Stomach (tissue), 9 donors: ENCODE results near the gene SIX2. TPM values are rescaled to one million over a fixed set of nuclear protein-coding genes. Genes with fewer than 3 reads are reported as not detected.
A peak's percentile ranks its signal among the peaks of the same experiment; 100 is the strongest.

ENCODE experiments used
- DNase-seq, 2 donors: peaks; one replicate each; pipeline versions ENCODE4 v3.0.0 to v3.0.0-alpha.2; 2013 to 2019
- H3K27ac ChIP-seq, 5 donors: fragments of 200-600 bp in 4 of 5; sonication (generic) in 4 of 5; one replicate each; pipeline ENCODE4 v1.5.1; 2013 to 2019; ENCODE audit warnings: mild to moderate bottlenecking in 1 of 5, moderate library complexity in 1 of 5
- H3K27me3 ChIP-seq, 3 donors: fragments of 200-600 bp; sonication (generic); one replicate each; pipeline ENCODE4 v1.5.1; 2017 to 2019; ENCODE audit warnings: mixed run types in 1 of 3
- H3K36me3 ChIP-seq, 4 donors: fragments of 200-600 bp; sonication (generic); 1 replicate in 3 of 4; 2 replicates in 1 of 4; pipeline ENCODE4 v1.5.1; 2016 to 2019
- H3K4me1 ChIP-seq, 4 donors: fragments of 200-600 bp; sonication (generic); one replicate each; pipeline ENCODE4 v1.5.1; 2016 to 2019
- H3K4me3 ChIP-seq, 4 donors: fragments of 200-600 bp; sonication (generic) in 3 of 4; one replicate each; pipeline ENCODE4 v1.5.1; 2016 to 2019; ENCODE audit warnings: mild to moderate bottlenecking in 1 of 4
- H3K9me3 ChIP-seq, 4 donors: fragments of 200-600 bp; sonication (generic); one replicate each; pipeline ENCODE4 v1.5.1; 2016 to 2019
- CTCF ChIP-seq, 7 experiments: fragments of 450-650 bp in 4 of 7; fragments of 200-600 bp in 3 of 7; sonication (generic) in 3 of 7; IDR thresholded peaks; one replicate each; pipeline ENCODE4 v1.5.1; 2016 to 2019; ENCODE audit warnings: antibody characterized with exemption in 7 of 7, control low read depth in 2 of 7, mild to moderate bottlenecking in 1 of 7
- EP300 ChIP-seq: sonication (generic); formaldehyde crosslinking; IDR thresholded peaks from one replicate; pipeline ENCODE4 v1.6.1; 2017; ENCODE audit warnings: antibody characterized with exemption
- POLR2A ChIP-seq, 4 donors: fragments of 450-650 bp; IDR thresholded peaks; one replicate each; pipeline ENCODE4 v1.6.1; 2016; ENCODE audit warnings: antibody characterized with exemption in 4 of 4, control low read depth in 2 of 4, mild to moderate bottlenecking in 1 of 4, moderate library complexity in 1 of 4
- POLR2AphosphoS5 ChIP-seq, 3 donors: sonication (generic); formaldehyde crosslinking; IDR thresholded peaks; one replicate each; pipeline ENCODE4 v1.6.1; 2016; ENCODE audit warnings: antibody characterized with exemption in 3 of 3
- WGBS, 5 donors: extraction: QIAGEN DNeasy Blood & Tissue Kit in 3 of 5; methylation state at CpG; one replicate each; pipeline versions ENCODE4 v1.1.5 to v1.1.7; 2013 to 2018; 5-methylcytosine and 5-hydroxymethylcytosine counted together
- intact Hi-C: fragments of 100-400 bp; cut with DNase I; formaldehyde crosslinking; loops from one replicate; pipeline ENCODE4 v1.15.1; 2023; ENCODE audit warnings: low total_unique reads
- polyA plus RNA-seq, 3 donors: library from polyadenylated mRNA; stranded (reverse); fragments of 200-250 nt; gene quantifications; one replicate each; pipeline ENCODE4 v1.2.3, GENCODE V29; 2013
- total RNA-seq, 5 donors: library from RNA; depleted of rRNA; stranded (reverse); fragments of >200 nt; gene quantifications; one replicate each; pipeline versions ENCODE4 v1.1.0 to v1.2.3, GENCODE V29; 2014 to 2016
- donor health status: healthy with polysubstance abuse.
- donor health status: Bipolar disorder and iron deficiency.
- donor health status: healthy.

Gene SIX2
- total and polyA plus RNA-seq, 8 donors = 0.20 to 17.9 (median 6.2) TPM; not detected in 1

GRCh38 chr2:44975571-44976450 is 33.4 kb downstream of the SIX2 start:
- Histone ChIP-seq H3K9me3 (no peaks in the 10 kb centered on the region), H3K36me3 (no peaks in the 10 kb centered on the region), H3K27me3 (peaks cover 3 to 74% (median 6%) of the 10 kb centered on the region in 3 donors), H3K4me1 (peaks cover 0 to 6% (median 0%) of the 10 kb centered on the region in 4 donors), H3K4me3 (no peak overlapping the region), H3K27ac (no peak overlapping the region)
- WGBS, 5 donors = 59 to 83% (median 73%) methylated on average over 23 to 24 of the region's 24 CpGs
- intact Hi-C loops = loop anchor here (5.0 kb wide), 1 partner anchor 511 kb away; no protein-coding TSS in a partner anchor
- TF ChIP-seq EP300 (no peak), CTCF (IDR thresholded peaks at IDR 0.05) (no peak), POLR2A (IDR thresholded peaks at IDR 0.05) (no peak), POLR2AphosphoS5 (IDR thresholded peaks at IDR 0.05) (no peak)
- DNase-seq = peak in 1 of 2 donors; percentile 53

DNA sequence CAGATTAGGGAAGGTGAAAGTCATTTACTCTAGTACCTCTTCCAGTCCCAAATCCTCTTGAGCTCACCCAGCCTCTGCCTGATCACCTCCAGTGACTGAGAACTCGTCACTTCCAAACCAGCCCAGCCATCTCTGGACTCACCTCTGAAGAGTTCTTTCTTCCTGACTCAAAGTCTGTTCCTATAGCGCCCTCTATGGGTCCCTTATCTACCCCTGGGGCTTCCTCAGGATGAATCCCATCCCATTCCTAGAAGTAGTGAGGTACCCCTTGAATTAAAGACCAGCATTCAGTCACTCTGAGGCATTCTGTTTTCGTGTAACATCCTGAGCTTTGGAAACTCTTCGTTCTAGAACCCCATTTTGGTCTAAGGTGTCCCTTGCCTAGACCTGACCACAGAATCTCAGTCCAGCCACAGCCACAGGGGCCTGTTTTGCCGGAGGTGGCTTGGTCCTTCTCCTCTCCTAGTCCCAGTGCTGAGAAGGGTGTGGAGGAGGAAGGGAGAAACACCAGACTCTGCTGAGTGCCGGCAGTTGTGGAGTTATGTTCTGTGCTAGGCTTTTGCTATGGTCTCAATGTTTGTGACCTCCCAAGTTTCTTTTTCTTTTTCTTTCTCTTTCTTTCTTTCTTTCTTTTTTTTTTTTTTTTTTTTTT is 35.1 kb downstream of the SIX2 start:
- DNase-seq = peak in 1 of 2 donors; percentile 39
- peaks cover 0 to 6% (median 0%) of the 10 kb centered on the region in 4 donors for H3K4me1 ChIP-seq
- 55 to 69% (median 63%) methylated on average over 5 to 6 of the region's 6 CpGs for WGBS, 5 donors
- TF ChIP-seq POLR2AphosphoS5 (IDR thresholded peaks at IDR 0.05) = no peak
- no peak for TF ChIP-seq POLR2A (IDR thresholded peaks at IDR 0.05)
- TF ChIP-seq EP300 = no peak
- no peak overlapping the region for H3K27ac ChIP-seq
- no peaks in the 10 kb centered on the region for H3K36me3 ChIP-seq
- intact Hi-C loops = no loop called here
- H3K27me3 ChIP-seq = peaks cover 3 to 67% (median 6%) of the 10 kb centered on the region in 3 donors
- no peak overlapping the region for H3K4me3 ChIP-seq
- H3K9me3 ChIP-seq = no peaks in the 10 kb centered on the region

- peaks cover 3 to 62% (median 6%) of the 10 kb centered on the region in 3 donors for H3K27me3 ChIP-seq
- WGBS, 5 donors = 21 to 31% (median 22%) methylated on average over 11 of the region's 11 CpGs
- no peak overlapping the region for H3K4me3 ChIP-seq
- H3K36me3 ChIP-seq = no peaks in the 10 kb centered on the region
- no peak for DNase-seq
- intact Hi-C loops = no loop called here
- TF ChIP-seq EP300 (no peak), CTCF (IDR thresholded peaks at IDR 0.05) (no peak), POLR2AphosphoS5 (IDR thresholded peaks at IDR 0.05) (no peak), POLR2A (IDR thresholded peaks at IDR 0.05) (no peak)
- peaks cover 0 to 6% (median 0%) of the 10 kb centered on the region in 4 donors for H3K4me1 ChIP-seq
- no peaks in the 10 kb centered on the region for H3K9me3 ChIP-seq
- H3K27ac ChIP-seq = no peak overlapping the region
Measured at GRCh38 chr2:44972771-44973535, 36.3 kb downstream of the SIX2 start.

DNA sequence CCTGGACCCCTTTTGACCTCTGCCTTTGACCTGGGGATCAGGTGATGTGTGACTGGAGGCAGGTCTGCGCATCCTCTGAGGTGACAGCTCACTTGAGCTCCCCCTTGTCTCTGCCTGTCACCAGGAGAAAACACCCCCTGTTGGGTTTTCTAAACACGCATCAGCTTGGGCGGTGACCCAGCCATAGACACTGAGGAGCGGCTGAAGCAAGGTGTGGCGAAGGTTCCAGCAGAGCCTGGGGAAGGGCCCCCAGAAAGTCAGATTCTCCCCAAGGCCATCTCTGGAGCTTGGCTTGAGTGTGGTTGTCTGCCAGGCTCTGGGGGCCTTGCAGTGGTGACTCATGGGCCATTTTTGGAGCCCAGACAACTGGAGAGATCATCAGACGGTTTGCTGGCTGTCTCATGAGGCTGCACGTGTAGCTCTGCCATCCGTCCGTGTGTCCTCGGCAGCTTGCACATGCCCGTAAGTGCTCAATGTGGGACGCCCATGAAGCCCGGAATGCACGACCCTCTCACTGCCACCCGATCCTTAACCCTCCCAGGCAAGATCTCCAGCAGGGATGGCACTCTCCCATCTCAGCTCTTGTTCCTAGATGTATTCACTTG is 38.3 kb downstream of the SIX2 start:
- intact Hi-C loops = no loop called here
- DNase-seq = no peak
- Histone ChIP-seq H3K4me1 (peaks cover 0 to 6% (median 0%) of the 10 kb centered on the region in 4 donors), H3K27ac (no peak overlapping the region), H3K36me3 (no peaks in the 10 kb centered on the region), H3K27me3 (peaks cover 3 to 53% (median 6%) of the 10 kb centered on the region in 3 donors), H3K9me3 (no peaks in the 10 kb centered on the region), H3K4me3 (no peak overlapping the region)
- TF ChIP-seq POLR2AphosphoS5 (IDR thresholded peaks at IDR 0.05) = no peak
- WGBS, 5 donors = 82 to 89% (median 83%) methylated on average over 15 of the region's 15 CpGs
